CD14-positive monocyte (primary cell): ENCODE results near the gene AP2B1. TPM values are rescaled to one million over a fixed set of nuclear protein-coding genes. Genes with fewer than 3 reads are reported as not detected.

ENCODE experiments used
- DNase-seq, 3 donors: peaks; one replicate each; pipeline ENCODE4 v3.0.0-alpha.2; 2011 to 2022
- H2AFZ ChIP-seq: 2 replicates; pipeline ENCODE4 v1.6.0; 2012; ENCODE audit warnings: mild to moderate bottlenecking, low read depth, low read length, inconsistent platforms; ENCODE audit not compliant: insufficient read depth, poor library complexity, severe bottlenecking
- H3K27ac ChIP-seq, 2 donors: 1 replicate in 1 of 2; 2 replicates in 1 of 2; pipeline ENCODE4 v1.5.1; 2012 to 2013; ENCODE audit warnings: low read length in 2 of 2, control low read depth in 1 of 2, inconsistent platforms in 1 of 2, low read depth in 1 of 2, mild to moderate bottlenecking in 1 of 2
- H3K27me3 ChIP-seq, 2 donors: one replicate each; pipeline versions ENCODE4 v1.6.0 to v1.6.1; 2011 to 2013; ENCODE audit warnings: low read length in 2 of 2; ENCODE audit not compliant: control insufficient read depth in 2 of 2, insufficient read depth in 2 of 2
- H3K36me3 ChIP-seq, 2 donors: replicated peaks in 1 of 2; 1 replicate in 1 of 2; 2 replicates in 1 of 2; pipeline versions ENCODE4 v1.5.1 to v1.6.1; 2012 to 2013; ENCODE audit warnings: low read length in 2 of 2, control low read depth in 1 of 2, inconsistent platforms in 1 of 2, mild to moderate bottlenecking in 1 of 2; ENCODE audit not compliant: insufficient read depth in 2 of 2, control insufficient read depth in 1 of 2
- H3K4me1 ChIP-seq, 2 donors: 1 replicate in 1 of 2; 2 replicates in 1 of 2; pipeline versions ENCODE4 v1.5.1 to v1.6.1; 2012 to 2013; ENCODE audit warnings: low read length in 2 of 2, control low read depth in 1 of 2, inconsistent platforms in 1 of 2, mild to moderate bottlenecking in 1 of 2, moderate library complexity in 1 of 2; ENCODE audit not compliant: insufficient read depth in 2 of 2, control insufficient read depth in 1 of 2
- H3K4me2 ChIP-seq: replicated peaks from 2 replicates; pipeline ENCODE3; 2012; ENCODE audit warnings: low read length, moderate library complexity, mild to moderate bottlenecking; ENCODE audit not compliant: poor library complexity, severe bottlenecking; ENCODE audit errors: extremely low read depth
- H3K4me3 ChIP-seq, 3 experiments: fragments of 200-600 bp in 1 of 3; sonication (generic) in 1 of 3; replicated peaks in 1 of 3; 1 replicate in 2 of 3; 2 replicates in 1 of 3; pipeline ENCODE4 v1.5.1; 2011 to 2013; ENCODE audit warnings: low read length in 3 of 3, mild to moderate bottlenecking in 3 of 3, control low read depth in 2 of 3, low read depth in 2 of 3, inconsistent platforms in 1 of 3, moderate library complexity in 1 of 3
- H3K79me2 ChIP-seq: 2 replicates; pipeline ENCODE4 v1.6.0; 2012; ENCODE audit warnings: mild to moderate bottlenecking, control low read depth, inconsistent platforms, low read length, moderate library complexity; ENCODE audit not compliant: insufficient read depth
- H3K9ac ChIP-seq: 2 replicates; pipeline ENCODE4 v1.6.0; 2017; ENCODE audit warnings: low read length, mild to moderate bottlenecking; ENCODE audit not compliant: insufficient read depth, poor library complexity, severe bottlenecking
- H3K9me3 ChIP-seq, 2 donors: replicated peaks in 1 of 2; 1 replicate in 1 of 2; 2 replicates in 1 of 2; pipeline versions ENCODE4 v1.5.1 to v1.6.1; 2012 to 2013; ENCODE audit warnings: low read length in 2 of 2, control low read depth in 1 of 2; ENCODE audit not compliant: control insufficient read depth in 1 of 2, insufficient read depth in 1 of 2
- H4K20me1 ChIP-seq: 2 replicates; pipeline ENCODE4 v1.6.0; 2012; ENCODE audit warnings: mild to moderate bottlenecking, low read length, control low read depth, moderate library complexity; ENCODE audit not compliant: insufficient read depth
- H3K27ac Mint-ChIP-seq, 7 donors: one replicate each; pipeline ENCODE4 v1.8.0; 2020; ENCODE audit warnings: mild to moderate bottlenecking in 7 of 7, mixed read lengths in 7 of 7, moderate library complexity in 6 of 7, inconsistent platforms in 2 of 7
- H3K27me3 Mint-ChIP-seq, 3 donors: one replicate each; pipeline ENCODE4 v1.8.0; 2021 to 2022; ENCODE audit warnings: low read depth in 3 of 3, mild to moderate bottlenecking in 3 of 3, mixed read lengths in 3 of 3, moderate library complexity in 3 of 3, inconsistent platforms in 1 of 3
- H3K36me3 Mint-ChIP-seq, 2 donors: one replicate each; pipeline ENCODE4 v1.8.0; 2020; ENCODE audit warnings: mixed read lengths in 2 of 2, inconsistent platforms in 1 of 2, mild to moderate bottlenecking in 1 of 2
- H3K4me1 Mint-ChIP-seq: one replicate; pipeline ENCODE4 v1.8.0; 2020; ENCODE audit warnings: mild to moderate bottlenecking, mixed read lengths
- H3K4me3 Mint-ChIP-seq, 2 donors: one replicate each; pipeline ENCODE4 v1.8.0; 2020; ENCODE audit warnings: mild to moderate bottlenecking in 2 of 2, mixed read lengths in 2 of 2, moderate library complexity in 1 of 2
- H3K9me3 Mint-ChIP-seq, 7 donors: one replicate each; pipeline ENCODE4 v1.8.0; 2020 to 2022; ENCODE audit warnings: mixed read lengths in 7 of 7, mild to moderate bottlenecking in 6 of 7, moderate library complexity in 6 of 7, inconsistent platforms in 2 of 7
- CTCF ChIP-seq: fragments of 200-600 bp; IDR thresholded peaks from one replicate; pipeline ENCODE4 v1.8.0; 2022; ENCODE audit warnings: antibody characterized with exemption, mild to moderate bottlenecking
- WGBS: methylation state at CpG from one replicate; pipeline ENCODE4 v1.1.5; 2013; ENCODE audit warnings: missing lambda C conversion rate; ENCODE audit not compliant: insufficient coverage; 5-methylcytosine and 5-hydroxymethylcytosine counted together
- intact Hi-C, 2 donors: fragments of 100-400 bp; cut with micrococcal nuclease; formaldehyde crosslinking; loops; one replicate each; pipeline versions ENCODE4 v1.15.0 to v1.15.1; 2023
- polyA plus RNA-seq, 3 donors: library from polyadenylated mRNA; depleted of rRNA in 1 of 3; unstranded in 2 of 3; stranded (reverse) in 1 of 3; fragments of 300-500 nt in 2 of 3; fragments of >200 nt in 1 of 3; fragmentation: Illumina TruSeq in 2 of 3; gene quantifications; 1 replicate in 2 of 3; 2 replicates in 1 of 3; pipeline ENCODE4 v1.2.3, GENCODE V29; 2012 to 2021

Gene AP2B1
- polyA plus RNA-seq, 3 donors, result 28.7 to 44.2 (median 29.4) TPM

- no peak for TF ChIP-seq CTCF
- H3K27me3 Mint-ChIP-seq, result peaks cover 22 to 30% (median 26%) of the 10 kb centered on the region in 3 donors
- H3K27ac ChIP-seq, result no peak overlapping the region
Observed at GRCh38 chr17:35728551-35728950, 141.4 kb downstream of the AP2B1 start.

DNA sequence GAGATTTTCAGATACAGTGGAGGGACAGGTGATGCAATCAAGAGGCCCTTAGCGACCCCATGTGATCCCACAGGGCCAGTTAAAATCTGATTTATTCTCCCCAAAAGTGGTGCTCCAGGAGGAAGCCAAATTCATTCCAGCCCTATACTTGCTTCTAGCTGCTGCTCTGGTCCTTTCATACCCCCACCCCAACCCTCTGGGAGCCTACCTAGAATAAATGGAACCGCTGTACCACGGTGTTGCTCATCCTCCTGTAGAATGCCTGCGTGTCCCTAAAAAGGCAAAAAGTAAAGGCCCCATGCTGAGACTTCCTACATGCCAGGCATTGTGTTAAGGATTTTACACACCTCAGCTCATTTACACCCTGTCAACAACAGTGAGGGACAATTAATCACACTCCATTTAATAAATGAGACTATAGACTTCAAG, 142.3 kb downstream of the AP2B1 start:
- Histone ChIP-seq H3K4me2 (no peak overlapping the region), H3K9me3 (no peaks in the 10 kb centered on the region), H3K36me3 (peaks cover 30 to 43% of the 10 kb centered on the region in 2 donors), H3K27ac (no peak overlapping the region), H3K79me2 (no peaks in the 10 kb centered on the region), H3K4me3 (no peak overlapping the region), H4K20me1 (no peaks in the 10 kb centered on the region), H3K27me3 (peaks cover 5 to 23% of the 10 kb centered on the region in 2 donors), H3K9ac (no peak overlapping the region), H2AFZ (no peak overlapping the region), H3K4me1 (peaks cover 4 to 7% of the 10 kb centered on the region in 2 donors)
- Mint-ChIP-seq H3K4me1 (peaks cover 11% of the 10 kb centered on the region), H3K9me3 (peaks cover 0 to 3% (median 0%) of the 10 kb centered on the region in 7 donors), H3K36me3 (peaks cover 43 to 45% of the 10 kb centered on the region in 2 donors), H3K27me3 (peaks cover 22 to 33% (median 26%) of the 10 kb centered on the region in 3 donors), H3K4me3 (no peak overlapping the region), H3K27ac (no peak overlapping the region)
- no peak for DNase-seq
- no peak for TF ChIP-seq CTCF
- intact Hi-C loops, result no loop called here
- 67% methylated on average over 1 of the region's 4 CpGs for WGBS

More at GRCh38 chr17:35728551-35728950, 141.4 kb downstream of the AP2B1 start:
- no peak overlapping the region for H3K4me3 ChIP-seq
- Mint-ChIP-seq H3K9me3 (peaks cover 0 to 3% (median 0%) of the 10 kb centered on the region in 7 donors), H3K4me1 (peaks cover 11% of the 10 kb centered on the region), H3K36me3 (peaks cover 51 to 54% of the 10 kb centered on the region in 2 donors), H3K4me3 (no peak overlapping the region), H3K27ac (no peak overlapping the region)
- no peak overlapping the region for H2AFZ ChIP-seq
- DNase-seq, result no peak
- H3K9me3 ChIP-seq, result no peaks in the 10 kb centered on the region
- peaks cover 5 to 23% of the 10 kb centered on the region in 2 donors for H3K27me3 ChIP-seq
- WGBS, result 90% methylated on average over 2 of the region's 3 CpGs
- H4K20me1 ChIP-seq, result no peaks in the 10 kb centered on the region
- H3K4me2 ChIP-seq, result no peak overlapping the region
- no peak overlapping the region for H3K9ac ChIP-seq
- no peaks in the 10 kb centered on the region for H3K79me2 ChIP-seq
- intact Hi-C loops, result no loop called here
- H3K36me3 ChIP-seq, result peaks cover 39 to 52% of the 10 kb centered on the region in 2 donors
- H3K4me1 ChIP-seq, result peaks cover 4 to 7% of the 10 kb centered on the region in 2 donors
